Nephron progenitor cell (in vitro differentiated cells): ENCODE measurements around the gene TMEM107.

ENCODE experiments used
- DNase-seq: peaks from one replicate; pipeline ENCODE4 v3.0.0; 2021
- H3K27ac Mint-ChIP-seq: 2 replicates; pipeline ENCODE4 v1.8.0; 2021; ENCODE audit warnings: mild to moderate bottlenecking, moderate library complexity, mixed read lengths
- H3K27me3 Mint-ChIP-seq: 2 replicates; pipeline ENCODE4 v1.8.0; 2021; ENCODE audit warnings: mild to moderate bottlenecking, low read depth, mixed read lengths; ENCODE audit not compliant: poor library complexity
- H3K36me3 Mint-ChIP-seq: 2 replicates; pipeline ENCODE4 v1.8.0; 2021; ENCODE audit warnings: low read depth, mixed read lengths
- H3K4me1 Mint-ChIP-seq: 2 replicates; pipeline ENCODE4 v1.8.0; 2021; ENCODE audit warnings: mixed read lengths
- H3K4me3 Mint-ChIP-seq: 2 replicates; pipeline ENCODE4 v1.8.0; 2021; ENCODE audit warnings: mild to moderate bottlenecking, moderate library complexity, mixed read lengths
- H3K9me3 Mint-ChIP-seq: 2 replicates; pipeline ENCODE4 v1.8.0; 2021; ENCODE audit warnings: mild to moderate bottlenecking, moderate library complexity, mixed read lengths
- CTCF ChIP-seq: fragments of 200-600 bp; sonication (generic); IDR thresholded peaks from 2 replicates; pipeline ENCODE4 v1.5.0; 2021; ENCODE audit warnings: antibody characterized with exemption

Gene TMEM107

GRCh38 chr17:8162997-8163977, 12.9 kb downstream of the TMEM107 start:
- Mint-ChIP-seq H3K27ac (peak overlapping the region; percentile 95), H3K4me3 (peak overlapping the region; percentile 89), H3K9me3 (no peaks in the 10 kb centered on the region), H3K27me3 (peaks cover 5% of the 10 kb centered on the region), H3K36me3 (peaks cover 11% of the 10 kb centered on the region), H3K4me1 (peaks cover 46% of the 10 kb centered on the region)
- no peak for DNase-seq
- TF ChIP-seq CTCF: no peak

- Mint-ChIP-seq H3K27ac (peak within 1 kb of the TSS; percentile 95), H3K36me3 (peaks cover 11% of the 10 kb centered on the region), H3K27me3 (peaks cover 5% of the 10 kb centered on the region), H3K9me3 (no peaks in the 10 kb centered on the region), H3K4me1 (peaks cover 46% of the 10 kb centered on the region), H3K4me3 (peak within 1 kb of the TSS; percentile 89)
- peak; percentile 87 for DNase-seq
- TF ChIP-seq CTCF: no peak
Observed at GRCh38 chr17:8162233-8162996, 13.8 kb downstream of the TMEM107 start, which contains the start of gene VAMP2. Gene VAMP2 (minus strand): TSS chr17:8162948. CDS start chr17:8162879, 69 bp downstream.

GRCh38 chr17:8161289-8162232, 14.6 kb downstream of the TMEM107 start:
- Mint-ChIP-seq H3K4me3 (peak overlapping the region; percentile 82), H3K36me3 (peaks cover 11% of the 10 kb centered on the region), H3K4me1 (peaks cover 46% of the 10 kb centered on the region), H3K27ac (no peak overlapping the region), H3K9me3 (no peaks in the 10 kb centered on the region), H3K27me3 (peaks cover 5% of the 10 kb centered on the region)
- no peak for TF ChIP-seq CTCF
- no peak for DNase-seq

- H3K36me3 Mint-ChIP-seq: peaks cover 11% of the 10 kb centered on the region
Observed at GRCh38 chr17:8160741-8161221, 15.4 kb downstream of the TMEM107 start.

More at GRCh38 chr17:8160741-8161221, 15.4 kb downstream of the TMEM107 start:
- no peak for DNase-seq
- Mint-ChIP-seq H3K4me3 (peak overlapping the region; percentile 82), H3K4me1 (peaks cover 46% of the 10 kb centered on the region), H3K27me3 (peaks cover 5% of the 10 kb centered on the region), H3K27ac (no peak overlapping the region), H3K9me3 (no peaks in the 10 kb centered on the region)
- no peak for TF ChIP-seq CTCF
